B cell (primary cell): ENCODE data around the gene COA8. TPM values are rescaled to one million over a fixed set of nuclear protein-coding genes. Genes with fewer than 3 reads are reported as not detected.

Experiments used
- ATAC-seq: fragments of 200-7000 bp; cut with Tn5 transposase; one replicate; pipeline ENCODE4 v1.10.0; 2021; ENCODE audit warnings: low read depth, mild to moderate bottlenecking, moderate number of reproducible peaks, moderate library complexity
- CTCF ChIA-PET: fragments of 350-600 bp; sonication (Branson Sonifier 250); formaldehyde crosslinking; loops from one replicate; lab custom pipeline; 2021; ENCODE audit warnings: antibody characterized with exemption, inconsistent platforms; lab: Charles Lee
- POLR2A ChIA-PET: fragments of 350-600 bp; sonication (Branson Sonifier 250); formaldehyde crosslinking; loops from one replicate; lab custom pipeline; 2021; ENCODE audit warnings: antibody characterized with exemption; lab: Charles Lee
- DNase-seq: peaks from one replicate; pipeline ENCODE4 v3.0.0; 2013
- H2AFZ ChIP-seq: 2 replicates; pipeline ENCODE4 v1.6.1; 2012; ENCODE audit warnings: mild to moderate bottlenecking, low read depth, low read length; ENCODE audit not compliant: insufficient read depth, poor library complexity, severe bottlenecking
- H3K27ac ChIP-seq, 2 donors: 1 replicate in 1 of 2; 2 replicates in 1 of 2; pipeline ENCODE4 v1.5.1; 2012 to 2013; ENCODE audit warnings: low read length in 2 of 2, mild to moderate bottlenecking in 2 of 2, moderate library complexity in 1 of 2
- H3K27me3 ChIP-seq, 4 experiments: fragments of 200-600 bp in 1 of 4; sonication (generic) in 1 of 4; replicated peaks in 1 of 4; 1 replicate in 2 of 4; 2 replicates in 2 of 4; pipeline versions ENCODE4 v1.6.1 to v1.7.0; 2013 to 2016; ENCODE audit warnings: low read length in 3 of 4, mild to moderate bottlenecking in 2 of 4, mixed read lengths in 1 of 4, moderate library complexity in 1 of 4; ENCODE audit not compliant: insufficient read depth in 4 of 4, control insufficient read depth in 3 of 4; ENCODE audit errors: control extremely low read depth in 1 of 4
- H3K36me3 ChIP-seq, 2 experiments: replicated peaks in 1 of 2; 1 replicate in 1 of 2; 2 replicates in 1 of 2; pipeline versions ENCODE4 v1.6.1 to v1.7.1; 2013; ENCODE audit warnings: low read length in 1 of 2; ENCODE audit not compliant: insufficient read depth in 2 of 2, control insufficient read depth in 1 of 2; ENCODE audit errors: control extremely low read depth in 1 of 2, extremely low read depth in 1 of 2
- H3K4me1 ChIP-seq, 2 donors: fragments of 200-600 bp in 1 of 2; sonication (generic) in 1 of 2; 1 replicate in 1 of 2; 2 replicates in 1 of 2; pipeline versions ENCODE4 v1.5.1 to v1.6.1; 2013 to 2017; ENCODE audit warnings: low read length in 2 of 2; ENCODE audit not compliant: control insufficient read depth in 2 of 2, insufficient read depth in 2 of 2
- H3K4me2 ChIP-seq: replicated peaks from 2 replicates; pipeline ENCODE3; 2012; ENCODE audit warnings: mild to moderate bottlenecking, low read depth, low read length; ENCODE audit not compliant: poor library complexity, severe bottlenecking
- H3K4me3 ChIP-seq, 5 experiments: fragments of 200-600 bp in 1 of 5; sonication (generic) in 1 of 5; 1 replicate in 3 of 5; 2 replicates in 2 of 5; pipeline versions ENCODE4 v1.5.1 to v1.7.0; 2011 to 2016; ENCODE audit warnings: low read length in 4 of 5, mild to moderate bottlenecking in 4 of 5, low read depth in 2 of 5, control low read depth in 1 of 5, moderate library complexity in 1 of 5; ENCODE audit not compliant: insufficient read depth in 1 of 5; ENCODE audit errors: control extremely low read depth in 1 of 5, extremely low read depth in 1 of 5
- H3K79me2 ChIP-seq: fragments of 200-600 bp; sonication (generic); one replicate; pipeline ENCODE4 v1.6.0; 2016; ENCODE audit warnings: low read length; ENCODE audit not compliant: control insufficient read depth, insufficient read depth
- H3K9ac ChIP-seq: fragments of 200-600 bp; sonication (generic); 2 replicates; pipeline ENCODE4 v1.6.1; 2017; ENCODE audit warnings: mild to moderate bottlenecking, low read length, moderate library complexity
- H3K9me3 ChIP-seq, 3 donors: one replicate each; pipeline versions ENCODE4 v1.6.1 to v1.7.1; 2013; ENCODE audit warnings: low read length in 2 of 3; ENCODE audit not compliant: control insufficient read depth in 2 of 3, insufficient read depth in 1 of 3; ENCODE audit errors: control extremely low read depth in 1 of 3
- H4K20me1 ChIP-seq: 2 replicates; pipeline ENCODE4 v1.6.0; 2012; ENCODE audit warnings: mild to moderate bottlenecking, low read length; ENCODE audit not compliant: insufficient read depth, control insufficient read depth, poor library complexity, severe bottlenecking
- H3K27ac Mint-ChIP-seq: one replicate; pipeline ENCODE4 v1.8.0; 2021; ENCODE audit warnings: mixed read lengths
- H3K27me3 Mint-ChIP-seq: one replicate; pipeline ENCODE4 v1.8.0; 2021; ENCODE audit warnings: mixed read lengths
- H3K4me1 Mint-ChIP-seq: one replicate; pipeline ENCODE4 v1.8.0; 2021; ENCODE audit warnings: mixed read lengths
- H3K4me3 Mint-ChIP-seq: one replicate; pipeline ENCODE4 v1.8.0; 2021; ENCODE audit warnings: mixed read lengths
- H3K9me3 Mint-ChIP-seq: one replicate; pipeline ENCODE4 v1.8.0; 2022; ENCODE audit warnings: mixed read lengths; ENCODE audit not compliant: insufficient read depth
- EZH2 ChIP-seq: IDR thresholded peaks from 2 replicates; pipeline ENCODE4 v1.6.1; 2012; ENCODE audit warnings: borderline replicate concordance, low read depth, mild to moderate bottlenecking, moderate library complexity, low read length; ENCODE audit not compliant: insufficient read depth, poor library complexity, severe bottlenecking
- WGBS: methylation state at CpG from one replicate; pipeline ENCODE4 v1.1.5; 2013; ENCODE audit warnings: missing lambda C conversion rate; ENCODE audit not compliant: insufficient coverage; 5-methylcytosine and 5-hydroxymethylcytosine counted together
- intact Hi-C: fragments of 100-400 bp; cut with micrococcal nuclease; formaldehyde crosslinking; loops from one replicate; pipeline ENCODE4 v1.10.0; 2022
- polyA plus RNA-seq: library from polyadenylated mRNA; depleted of rRNA; stranded (reverse); fragments of >200 nt; gene quantifications from 2 replicates; pipeline ENCODE4 v1.2.3, GENCODE V29; 2012
- total RNA-seq, 2 donors: library from RNA; stranded (reverse); fragments of 120-200 nt in 1 of 2; gene quantifications; 1 replicate in 1 of 2; 2 replicates in 1 of 2; pipeline versions ENCODE4 v1.2.3 to v1.2.4, GENCODE V29; 2013 to 2022
- TF ChIP-seq, protein P1 (sequence below): fragments of 200-600 bp; IDR thresholded peaks from one replicate; pipeline ENCODE4 v1.8.0; 2022; ENCODE audit warnings: antibody characterized with exemption, mild to moderate bottlenecking

The COA8 gene
- total and polyA plus RNA-seq, 2 donors (not counting 1 experiment from before 2014, with no cell fraction given): 7.5 to 24.9 TPM

DNA sequence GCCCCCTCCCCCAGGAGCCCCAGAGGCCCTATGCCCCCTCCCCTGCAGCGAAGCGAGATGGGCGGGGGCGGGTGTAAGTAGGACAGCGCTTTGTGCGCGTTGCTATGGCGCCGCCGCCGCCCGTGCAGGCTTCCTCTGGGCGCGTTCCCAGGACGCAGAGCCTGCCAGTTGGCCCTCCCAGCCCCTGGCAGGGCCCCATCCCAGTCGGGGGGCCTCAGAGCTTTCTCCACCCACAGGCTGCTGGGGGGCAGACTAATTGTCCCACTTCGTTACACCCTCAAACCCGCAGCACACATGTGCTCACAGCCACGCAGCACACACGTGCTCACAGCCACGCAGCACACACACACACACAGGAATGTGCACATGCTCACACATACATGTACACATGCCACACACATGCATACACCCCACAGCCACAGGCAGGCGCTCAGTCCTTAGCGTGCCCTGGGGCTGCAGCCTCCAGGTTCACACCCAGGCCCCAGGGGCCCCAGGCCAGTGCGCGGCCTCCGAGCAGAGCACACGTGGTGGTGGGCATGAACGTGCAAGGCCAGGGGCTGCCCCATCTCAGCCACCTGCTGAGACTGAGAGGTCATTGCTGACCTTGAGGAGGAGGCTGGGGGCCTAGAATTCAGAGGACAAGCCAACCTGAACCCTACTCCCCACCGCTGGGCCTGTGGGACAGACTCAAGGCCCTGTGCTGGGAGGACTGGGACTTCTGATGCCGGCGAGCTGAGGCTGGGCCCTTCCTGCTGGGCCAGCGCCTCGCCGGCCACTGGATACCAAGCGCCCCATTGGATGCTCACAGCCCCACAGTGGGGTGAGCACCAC, 18.2 kb upstream of the COA8 start:
- Histone ChIP-seq H3K79me2 (peaks cover 8% of the 10 kb centered on the region), H3K36me3 (no peaks in the 10 kb centered on the region), H3K27ac (no peak overlapping the region), H4K20me1 (peaks cover 19% of the 10 kb centered on the region), H3K4me1 (peaks cover 0 to 6% of the 10 kb centered on the region in 2 donors), H3K4me2 (no peak overlapping the region), H3K9ac (no peak overlapping the region), H2AFZ (no peak overlapping the region), H3K4me3 (no peak overlapping the region), H3K27me3 (peaks cover 0 to 22% (median 2%) of the 10 kb centered on the region in 4 experiments), H3K9me3 (no peaks in the 10 kb centered on the region)
- WGBS: 90% methylated on average over 34 of the region's 35 CpGs
- Mint-ChIP-seq H3K27me3 (no peaks in the 10 kb centered on the region), H3K9me3 (no peaks in the 10 kb centered on the region), H3K4me3 (no peak overlapping the region), H3K27ac (no peak overlapping the region), H3K4me1 (peaks cover 4% of the 10 kb centered on the region)
- intact Hi-C loops: loop anchor here (5.0 kb wide), 1 partner anchor 467 kb away; no protein-coding TSS in a partner anchor
- CTCF ChIA-PET: interaction anchor here (1.4 to 9.3 kb wide), 3 partner anchors 15 to 46 kb away, joined by 3 to 128 read pairs (median 33); partner anchors contain the start of gene TRMT61A
- TF ChIP-seq, protein P1, sequence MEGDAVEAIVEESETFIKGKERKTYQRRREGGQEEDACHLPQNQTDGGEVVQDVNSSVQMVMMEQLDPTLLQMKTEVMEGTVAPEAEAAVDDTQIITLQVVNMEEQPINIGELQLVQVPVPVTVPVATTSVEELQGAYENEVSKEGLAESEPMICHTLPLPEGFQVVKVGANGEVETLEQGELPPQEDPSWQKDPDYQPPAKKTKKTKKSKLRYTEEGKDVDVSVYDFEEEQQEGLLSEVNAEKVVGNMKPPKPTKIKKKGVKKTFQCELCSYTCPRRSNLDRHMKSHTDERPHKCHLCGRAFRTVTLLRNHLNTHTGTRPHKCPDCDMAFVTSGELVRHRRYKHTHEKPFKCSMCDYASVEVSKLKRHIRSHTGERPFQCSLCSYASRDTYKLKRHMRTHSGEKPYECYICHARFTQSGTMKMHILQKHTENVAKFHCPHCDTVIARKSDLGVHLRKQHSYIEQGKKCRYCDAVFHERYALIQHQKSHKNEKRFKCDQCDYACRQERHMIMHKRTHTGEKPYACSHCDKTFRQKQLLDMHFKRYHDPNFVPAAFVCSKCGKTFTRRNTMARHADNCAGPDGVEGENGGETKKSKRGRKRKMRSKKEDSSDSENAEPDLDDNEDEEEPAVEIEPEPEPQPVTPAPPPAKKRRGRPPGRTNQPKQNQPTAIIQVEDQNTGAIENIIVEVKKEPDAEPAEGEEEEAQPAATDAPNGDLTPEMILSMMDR: no peak
- no peak for TF ChIP-seq EZH2
- no peak for ATAC-seq
- DNase-seq: no peak
- POLR2A ChIA-PET: no interaction called here
